Right renal cortex interstitium (tissue), 3 donors: Measurements from ENCODE around the gene EHD3. TPM values are rescaled to one million over a fixed set of nuclear protein-coding genes. Genes with fewer than 3 reads are reported as not detected.

Source experiments
- DNase-seq, 3 donors: peaks; one replicate each; pipeline ENCODE4 v3.0.0-alpha.2; 2013; ENCODE audit warnings: low read depth in 3 of 3, low spot score in 2 of 3
- polyA plus RNA-seq, 3 donors: library from polyadenylated mRNA; unstranded; fragments of 120-200 nt; gene quantifications; one replicate each; pipeline ENCODE4 v1.2.1, GENCODE V29; 2013; ENCODE audit not compliant: insufficient read length in 3 of 3

The EHD3 gene
- polyA plus RNA-seq, result 10 to 100 TPM; 33.3 to 49.4 (median 38.6) TPM

DNA sequence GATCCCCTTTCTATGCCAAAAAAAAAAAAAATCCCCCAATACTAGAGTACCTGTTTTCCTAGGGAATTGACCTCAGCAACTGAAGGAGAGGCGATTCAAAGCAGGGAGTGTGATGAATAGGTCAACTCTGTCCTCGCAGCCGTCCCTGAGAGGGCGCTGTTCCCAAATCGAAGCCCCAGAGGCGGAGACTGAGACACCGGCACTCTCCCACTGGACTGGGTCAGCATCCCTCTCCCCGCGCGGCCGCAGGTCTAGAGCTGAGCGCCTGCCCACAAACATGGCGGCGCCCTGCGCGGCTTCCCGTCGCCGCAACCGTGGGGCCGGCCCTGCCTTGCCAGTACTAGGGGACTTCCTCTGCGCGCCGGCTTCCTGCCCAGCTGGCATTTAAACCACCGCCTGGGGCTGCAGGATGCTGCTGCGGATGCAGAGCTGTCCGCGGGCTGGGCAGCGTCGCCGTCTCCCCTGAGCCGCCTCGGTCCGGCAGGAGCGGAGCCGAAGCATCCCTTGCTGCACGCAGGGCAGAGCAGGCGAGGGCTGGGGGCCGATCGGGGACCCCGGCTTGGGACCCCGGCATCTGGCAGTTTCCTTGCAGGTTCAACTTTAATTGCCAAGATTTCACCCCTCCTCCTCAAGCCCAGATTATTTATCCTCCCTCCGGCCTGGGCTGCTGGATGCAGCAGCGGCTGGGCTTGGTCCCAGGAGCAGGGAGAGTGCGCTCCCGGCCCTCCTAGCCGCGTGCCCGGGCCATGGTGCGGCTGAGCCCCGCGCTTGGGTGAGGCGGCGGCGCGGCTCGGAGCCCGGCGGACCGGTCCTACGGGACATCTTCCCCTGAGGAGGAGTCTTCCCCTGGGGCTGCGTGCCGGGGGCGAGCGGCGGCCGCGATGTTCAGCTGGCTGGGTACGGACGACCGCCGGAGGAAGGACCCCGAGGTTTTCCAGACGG lies at the start of gene EHD3:
Gene EHD3, plus strand, starts transcription at position 412 of the 942 bp plus-strand sequence. Its CDS starts 470 bp downstream, at position 882.
- DNase-seq, result peak; percentile 66 to 83 (median 68)

GRCh38 chr2:31187166-31187565 lies 46.8 kb upstream of the EHD3 start:
- DNase-seq, result no peak

DNA sequence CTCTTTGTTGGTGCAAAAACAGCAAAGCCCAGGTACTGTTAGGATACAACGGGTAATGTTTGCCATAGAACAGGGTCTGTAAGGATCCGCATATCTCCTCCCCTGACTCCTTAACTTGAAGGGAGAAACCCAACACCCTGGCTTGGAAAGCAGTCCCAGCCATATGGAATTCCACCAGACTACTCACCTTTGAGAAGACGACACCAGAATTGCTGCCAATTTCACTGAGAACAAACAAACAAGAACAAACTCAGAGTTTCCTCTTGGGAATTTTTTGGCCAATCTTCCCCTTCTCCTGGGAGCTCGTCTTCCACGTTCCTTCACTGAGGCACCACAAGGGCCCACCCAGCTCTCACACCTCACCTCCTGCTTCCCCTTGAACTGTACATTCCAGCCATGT lies 45.8 kb upstream of the EHD3 start:
- DNase-seq, result no peak

DNA sequence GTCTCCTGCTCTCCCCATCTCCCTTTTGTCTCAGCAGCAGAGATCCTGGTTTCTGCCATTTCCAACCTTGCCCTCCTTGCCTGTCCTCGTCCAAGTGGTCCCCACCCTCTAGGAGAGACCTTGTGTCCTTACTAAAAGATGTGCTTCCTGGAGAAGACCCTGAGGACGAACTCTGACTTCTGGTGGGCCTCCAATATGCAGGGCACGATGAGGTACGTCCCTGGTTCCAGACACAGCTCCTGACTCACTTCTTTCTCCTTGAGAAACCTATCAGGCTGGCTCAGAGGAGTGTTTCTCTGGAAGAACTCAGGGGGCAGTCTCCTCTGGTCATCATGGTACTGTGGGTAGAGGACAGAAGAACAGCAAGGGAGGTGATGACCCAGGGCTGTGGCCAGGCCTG lies 44.8 kb upstream of the EHD3 start:
- no peak for DNase-seq

GRCh38 chr2:31190188-31190587 lies 43.8 kb upstream of the EHD3 start:
- no peak for DNase-seq

GRCh38 chr2:31191931-31192330 lies 42.0 kb upstream of the EHD3 start:
- DNase-seq, result no peak

DNA sequence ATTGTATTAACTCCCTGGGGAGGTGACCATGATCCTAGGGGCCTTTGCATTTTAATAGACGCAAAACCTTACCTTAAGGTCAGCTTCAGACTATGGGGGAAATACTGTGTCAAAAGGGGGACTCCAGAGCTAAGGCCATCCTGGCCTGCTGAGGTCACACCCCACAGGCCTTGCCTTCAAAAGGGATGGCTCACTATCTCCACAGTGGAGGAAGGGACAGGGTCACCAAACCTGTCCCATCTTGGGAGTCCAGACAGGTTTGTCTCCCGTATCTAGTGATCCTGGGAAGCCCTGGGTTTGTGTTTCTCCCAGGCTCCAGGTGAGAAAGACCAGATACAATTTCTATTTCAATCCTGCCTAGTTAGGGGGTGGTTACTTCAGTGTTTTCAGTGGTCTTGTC lies 41.6 kb upstream of the EHD3 start:
- DNase-seq, result no peak

- DNase-seq, result no peak
These were observed 41.0 kb upstream of the EHD3 start for GRCh38 chr2:31192851-31193392.

GRCh38 chr2:31193806-31194205 lies 40.1 kb upstream of the EHD3 start:
- DNase-seq, result no peak

GRCh38 chr2:31196622-31197021 lies 37.3 kb upstream of the EHD3 start:
- no peak for DNase-seq

DNA sequence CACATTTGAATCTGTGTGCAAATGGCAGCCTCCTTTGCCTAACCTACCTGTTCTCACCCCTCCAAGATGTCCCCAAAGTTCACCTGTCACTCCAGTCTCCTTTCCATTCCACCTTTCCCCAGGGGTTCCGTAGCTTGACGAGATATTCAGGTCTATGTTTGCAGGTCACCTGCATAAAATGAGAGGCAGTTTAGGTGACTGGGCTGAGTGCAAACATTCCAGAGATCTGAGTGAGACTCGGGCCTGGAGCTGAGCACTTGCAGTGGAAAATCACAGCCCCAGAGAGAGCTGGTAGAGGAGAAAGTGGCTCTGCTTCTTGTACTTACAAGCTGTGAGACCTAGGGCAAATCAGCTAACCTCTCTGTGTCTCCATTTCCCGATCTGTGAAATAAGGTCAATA lies 36.8 kb upstream of the EHD3 start:
- no peak for DNase-seq

GRCh38 chr2:31197669-31198068 lies 36.3 kb upstream of the EHD3 start:
- DNase-seq, result no peak

- DNase-seq, result no peak
These were observed 34.7 kb upstream of the EHD3 start for GRCh38 chr2:31199206-31199605.

- DNase-seq, result no peak
These were observed 33.0 kb upstream of the EHD3 start for GRCh38 chr2:31200972-31201371.

- DNase-seq, result no peak
These were observed 31.9 kb upstream of the EHD3 start for GRCh38 chr2:31202041-31202440.

DNA sequence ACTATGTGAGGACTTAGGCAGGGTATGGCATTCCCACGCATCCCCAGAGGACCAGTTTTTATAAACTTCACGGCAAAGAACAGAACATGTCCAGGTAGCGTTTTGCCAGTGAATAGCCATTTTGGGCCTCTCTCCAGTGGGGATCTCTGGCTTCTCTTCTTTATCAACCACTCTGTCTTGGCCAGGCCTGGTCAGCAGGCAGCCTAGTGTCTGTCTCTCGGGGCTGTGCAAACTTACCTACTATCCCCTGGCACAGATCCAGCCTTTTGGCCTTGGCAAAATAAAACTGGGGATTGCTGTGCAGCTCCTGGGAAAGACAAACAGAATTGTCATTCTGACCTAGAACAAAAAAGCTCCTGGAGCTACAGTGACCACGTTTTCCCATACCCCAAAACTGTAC lies 31.1 kb upstream of the EHD3 start:
- no peak for DNase-seq

- DNase-seq, result no peak
These were observed 30.0 kb upstream of the EHD3 start for GRCh38 chr2:31203916-31204315.

GRCh38 chr2:31204783-31205182 lies 29.2 kb upstream of the EHD3 start:
- DNase-seq, result peak in 1 of 3 donors; percentile 21

- no peak for DNase-seq
These were observed 28.8 kb upstream of the EHD3 start for GRCh38 chr2:31205186-31205585.

DNA sequence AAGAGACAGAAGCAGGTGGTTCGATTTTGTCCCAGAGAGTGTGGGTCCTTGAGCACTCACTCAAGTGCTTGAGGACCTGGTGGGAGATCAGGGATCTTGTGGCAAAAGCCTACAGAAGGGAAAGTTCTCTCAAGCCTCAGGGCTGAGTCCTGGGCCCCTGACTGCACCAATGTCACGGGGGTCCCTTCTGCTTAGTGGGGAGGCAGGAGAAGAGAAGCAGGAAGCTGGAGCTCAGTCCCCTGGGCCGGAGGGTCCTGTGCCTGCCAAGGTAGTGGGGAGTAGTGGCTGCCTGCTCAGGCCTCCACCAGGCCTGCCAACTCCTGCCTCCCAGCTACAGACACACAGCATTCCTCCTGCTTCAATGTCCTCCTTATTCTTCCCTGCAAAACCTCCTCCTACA lies 28.3 kb upstream of the EHD3 start:
- no peak for DNase-seq

- no peak for DNase-seq
These were observed 26.2 kb upstream of the EHD3 start for GRCh38 chr2:31207790-31208189.

DNA sequence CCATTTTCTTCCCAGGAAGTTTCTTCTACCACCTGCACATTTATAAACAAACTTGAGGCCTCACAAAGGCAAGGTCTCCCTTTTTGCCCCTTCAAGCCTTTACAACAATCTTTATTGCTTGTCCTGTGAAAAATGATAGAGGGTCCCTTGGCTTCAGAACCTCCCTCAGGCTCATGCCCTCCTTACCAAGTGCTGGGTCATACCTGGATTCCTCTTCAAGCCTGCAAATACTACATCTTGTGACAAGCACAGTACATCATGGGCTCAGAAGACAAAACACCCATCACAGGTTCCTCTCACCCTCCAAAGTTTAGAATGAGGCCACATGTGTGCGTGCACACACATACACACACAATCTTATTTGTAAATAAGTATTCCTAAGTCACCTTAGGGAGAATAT lies 25.7 kb upstream of the EHD3 start:
- DNase-seq, result no peak
